ENCODE data around the gene LRP1-AS.

The LRP1-AS gene

DNA sequence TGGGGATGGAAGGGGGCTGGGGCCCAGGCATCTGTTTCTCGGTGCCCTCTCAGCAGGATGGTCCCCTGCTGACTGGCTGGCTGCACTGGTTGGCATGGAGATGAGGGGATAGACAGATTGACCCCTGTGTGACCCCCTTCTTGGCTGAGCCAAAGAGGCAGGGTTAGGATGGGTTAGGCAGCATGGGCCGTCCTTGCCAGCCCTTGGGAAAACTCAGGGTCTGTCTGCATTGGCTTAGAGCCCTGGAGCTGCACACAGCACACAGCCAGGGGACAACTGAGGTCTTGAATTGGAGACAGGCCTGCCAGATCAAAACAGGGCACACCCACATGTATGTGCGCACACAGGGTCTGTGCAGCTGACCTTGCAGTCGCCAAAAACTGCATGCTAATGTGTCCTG, 11.2 kb upstream of the LRP1-AS start:
- no peak for DNase-seq

- DNase-seq: no peak
These were observed 10.8 kb upstream of the LRP1-AS start for GRCh38 chr12:57158186-57158585.

GRCh38 chr12:57157588-57158173, 10.3 kb upstream of the LRP1-AS start:
- no peak for DNase-seq

DNA sequence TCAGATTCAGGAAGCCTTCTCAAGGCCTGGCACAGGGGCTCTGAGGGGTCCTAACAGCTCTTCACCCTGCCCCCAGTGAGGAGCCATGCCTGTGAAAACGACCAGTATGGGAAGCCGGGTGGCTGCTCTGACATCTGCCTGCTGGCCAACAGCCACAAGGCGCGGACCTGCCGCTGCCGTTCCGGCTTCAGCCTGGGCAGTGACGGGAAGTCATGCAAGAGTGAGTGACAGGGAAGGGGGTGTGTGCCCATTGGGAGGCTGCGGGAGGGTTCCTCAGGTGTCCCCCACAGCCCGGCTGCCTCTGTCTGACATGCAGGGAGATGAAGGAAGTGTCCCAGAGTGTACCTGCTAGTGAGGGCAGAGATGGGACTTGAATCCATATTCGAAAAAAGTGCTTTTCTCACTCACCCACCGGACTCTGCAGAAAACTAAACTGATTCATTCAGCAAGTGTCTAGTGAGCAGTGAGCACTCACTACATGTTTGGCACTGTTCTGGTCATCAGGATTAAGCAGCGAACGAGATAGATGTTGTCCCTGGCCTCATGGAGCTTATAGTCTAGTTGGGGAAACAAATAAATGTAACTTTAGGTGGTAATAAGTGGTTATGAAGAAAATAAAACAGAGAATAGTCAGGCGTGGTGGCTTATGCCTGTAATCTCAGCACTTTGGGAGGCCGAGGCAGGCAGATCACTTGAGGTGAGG, 9.4 kb upstream of the LRP1-AS start:
- DNase-seq: no peak

GRCh38 chr12:57154804-57155434, 7.5 kb upstream of the LRP1-AS start:
- DNase-seq: no peak

GRCh38 chr12:57154076-57154475, 6.7 kb upstream of the LRP1-AS start:
- DNase-seq: no peak

DNA sequence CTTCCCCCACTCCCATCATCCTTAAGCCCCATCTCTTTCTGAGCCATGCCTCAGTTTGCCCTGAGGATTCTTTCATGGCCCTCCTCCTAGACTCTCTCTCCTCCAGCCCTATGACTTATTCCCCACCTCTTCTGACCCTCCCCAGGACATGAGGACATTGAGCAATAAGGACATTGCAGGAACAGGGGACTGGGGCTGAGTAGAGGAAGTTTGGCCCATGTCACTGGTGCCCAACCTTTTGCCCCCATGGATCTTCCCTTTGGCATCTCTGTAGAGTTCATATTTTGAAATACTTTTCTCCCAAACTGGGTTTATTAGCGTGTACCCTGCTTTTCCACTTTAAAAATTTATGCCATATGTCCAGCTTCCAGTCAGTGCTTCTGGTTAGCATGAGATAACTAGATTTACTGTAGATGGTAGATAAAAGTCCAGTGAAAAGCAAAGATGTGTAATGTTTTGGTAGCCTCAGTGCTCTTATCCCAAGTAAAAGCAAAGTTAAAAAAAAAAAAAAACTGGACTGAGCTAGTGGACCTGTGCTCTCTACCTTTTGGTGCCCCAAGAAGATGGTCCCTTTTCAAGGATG, 6.1 kb upstream of the LRP1-AS start:
- no peak for DNase-seq

- DNase-seq: no peak
These were observed 5.2 kb upstream of the LRP1-AS start for GRCh38 chr12:57152639-57153038.

- DNase-seq: no peak
These were observed 4.6 kb upstream of the LRP1-AS start for GRCh38 chr12:57151741-57152630.

GRCh38 chr12:57150400-57151000, 3.1 kb upstream of the LRP1-AS start:
- DNase-seq: no peak

GRCh38 chr12:57149245-57149900, 2.0 kb upstream of the LRP1-AS start:
- DNase-seq: no peak

DNA sequence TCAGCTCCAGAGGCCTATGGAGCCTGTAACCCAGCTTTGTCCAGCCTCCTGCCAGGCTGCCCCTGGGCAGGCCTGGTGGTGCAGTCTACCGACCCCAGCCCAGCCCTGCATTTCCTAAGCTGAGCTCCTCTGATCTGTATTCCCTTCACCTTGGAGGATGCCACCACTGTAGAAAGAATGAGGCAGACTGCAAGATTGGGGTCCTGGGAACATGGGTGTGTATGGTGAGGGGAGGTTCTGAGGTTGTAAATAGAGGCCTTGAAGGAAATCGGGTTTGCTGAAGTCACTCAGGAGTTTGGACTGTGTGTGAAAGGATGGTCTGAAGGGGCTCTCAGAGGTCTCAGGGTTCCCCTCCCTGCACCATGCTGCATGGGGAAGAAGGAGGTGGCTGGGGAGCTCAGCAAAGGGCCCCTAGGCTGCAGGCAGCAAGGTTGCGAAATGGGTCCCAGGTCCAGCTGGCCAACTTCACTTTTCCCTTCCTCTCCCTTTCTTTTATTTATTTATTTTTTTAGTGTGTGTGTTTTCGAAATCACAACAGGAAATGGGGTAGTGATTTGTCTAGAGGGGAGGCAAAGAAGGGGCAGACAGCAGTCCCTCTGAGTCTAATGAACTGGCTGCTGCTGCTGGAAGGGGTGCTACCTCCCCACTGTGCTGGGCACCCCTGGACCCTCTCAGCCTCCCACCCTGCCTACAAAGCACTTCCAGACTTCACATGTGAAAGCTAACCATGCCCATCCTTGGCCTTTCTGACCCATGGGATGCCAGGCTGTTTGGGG, 1.2 kb upstream of the LRP1-AS start:
- DNase-seq: no peak

DNA sequence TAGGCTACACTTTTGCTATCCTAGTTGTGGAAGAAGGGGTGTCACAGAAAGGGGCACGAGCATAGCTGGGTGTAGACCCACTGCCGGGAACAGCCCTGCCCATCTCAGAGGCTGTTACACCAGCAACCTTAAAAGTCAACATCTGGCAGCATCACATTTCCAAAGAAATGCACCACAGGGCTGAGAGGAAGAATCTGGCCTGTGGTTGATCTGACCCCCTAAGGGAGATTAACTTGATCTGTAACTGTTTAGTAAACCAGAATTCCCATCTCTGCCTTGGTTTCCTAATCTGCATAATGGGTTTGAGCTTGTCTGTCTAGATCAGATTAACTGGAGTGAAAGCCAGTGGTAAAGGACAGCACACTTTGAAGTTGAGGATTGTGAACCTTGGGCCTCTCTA, 1.3 kb downstream of the LRP1-AS start:
- DNase-seq: no peak

GRCh38 chr12:57145460-57146059, 1.9 kb downstream of the LRP1-AS start:
- DNase-seq: no peak

- DNase-seq: no peak
These were observed 4.0 kb downstream of the LRP1-AS start for GRCh38 chr12:57143454-57143853.

GRCh38 chr12:57142727-57143126, 4.7 kb downstream of the LRP1-AS start:
- no peak for DNase-seq

DNA sequence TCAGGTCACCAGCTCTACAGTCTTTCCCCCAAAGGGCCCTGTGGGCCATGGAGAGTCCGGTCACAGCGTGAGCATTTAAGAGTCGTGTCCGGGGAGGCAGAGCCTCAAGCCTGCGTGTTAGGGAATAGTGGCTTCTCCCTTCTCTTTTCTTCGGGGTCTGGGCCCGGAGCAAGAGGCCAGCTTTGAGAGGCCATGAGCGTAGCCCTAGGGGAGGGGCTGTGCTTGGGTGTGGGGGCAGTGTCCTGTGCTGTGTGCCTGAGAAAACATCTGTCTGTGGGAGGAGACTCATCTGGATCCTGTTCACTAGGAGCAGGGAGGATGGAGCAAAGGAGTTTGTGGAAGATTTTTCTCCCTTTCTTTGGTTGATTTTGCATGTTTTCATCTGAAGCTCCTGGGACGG, 5.3 kb downstream of the LRP1-AS start:
- no peak for DNase-seq

DNA sequence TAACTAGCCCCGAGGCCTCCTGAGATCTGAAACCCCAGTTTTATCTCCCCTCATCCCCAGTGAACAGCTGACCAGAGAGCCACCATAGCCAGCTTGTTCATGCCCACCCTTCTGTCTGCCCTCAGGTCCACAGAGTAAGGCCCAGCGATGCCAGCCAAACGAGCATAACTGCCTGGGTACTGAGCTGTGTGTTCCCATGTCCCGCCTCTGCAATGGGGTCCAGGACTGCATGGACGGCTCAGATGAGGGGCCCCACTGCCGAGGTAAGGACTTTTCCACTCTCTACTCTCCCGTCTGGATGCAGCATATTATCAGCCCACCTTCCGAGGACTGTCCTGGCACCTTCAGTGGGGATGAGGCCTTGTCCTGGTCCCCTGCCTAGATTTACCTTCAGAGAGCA, 6.2 kb downstream of the LRP1-AS start:
- no peak for DNase-seq

DNA sequence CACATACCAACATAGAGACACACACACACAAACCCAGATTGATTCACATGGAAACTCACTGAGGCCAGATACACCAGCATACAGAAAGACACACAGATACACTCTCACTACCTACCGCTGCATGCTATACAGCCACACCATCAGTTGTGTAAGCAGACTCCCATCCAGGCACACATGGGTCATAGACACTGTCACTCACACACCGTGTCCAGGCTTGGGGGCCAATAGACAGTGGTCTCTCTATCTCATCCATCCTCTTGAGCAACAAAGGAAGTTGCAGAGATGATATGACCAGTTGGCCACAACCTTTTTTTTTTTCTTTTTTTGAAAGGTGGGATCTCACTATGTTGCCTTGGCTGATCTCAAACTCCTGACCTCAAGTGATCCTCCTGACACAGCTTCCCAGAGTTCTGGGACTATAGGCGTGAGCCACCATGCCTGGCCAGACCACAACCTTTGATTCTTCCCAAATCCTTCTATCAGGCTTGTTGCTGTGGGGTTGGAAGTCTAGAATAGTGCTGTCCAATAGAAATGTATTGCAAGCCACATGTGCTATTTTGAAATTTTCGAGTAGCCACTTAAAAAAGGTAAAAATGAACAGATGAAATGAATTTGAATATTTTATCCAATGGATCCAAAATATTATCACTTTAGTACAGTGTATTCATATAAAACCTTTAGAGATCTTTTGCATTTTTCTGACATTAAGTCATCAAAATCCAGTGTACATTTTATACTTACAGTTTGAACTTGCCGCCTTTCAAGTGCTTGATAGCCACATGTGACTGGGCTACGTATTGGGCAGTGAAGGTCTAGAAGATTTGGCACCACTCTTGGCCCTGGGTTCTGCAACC, 7.4 kb downstream of the LRP1-AS start:
- no peak for DNase-seq
